Loucy (cell line): ENCODE data around the gene MEGF6.

Experiments used
- H2AFZ ChIP-seq: fragments of 200-600 bp; sonication (generic); 2 replicates; pipeline ENCODE4 v1.6.0; 2016; ENCODE audit warnings: antibody characterized with exemption, mild to moderate bottlenecking, low read length, moderate library complexity
- H3F3A ChIP-seq: fragments of 200-600 bp; 2 replicates; pipeline ENCODE4 v1.6.0; 2016; ENCODE audit warnings: antibody characterized with exemption, low read depth, mild to moderate bottlenecking
- H3K27me3 ChIP-seq: fragments of 200-600 bp; sonication (generic); 2 replicates; pipeline ENCODE4 v1.6.1; 2014; ENCODE audit warnings: low read length, mild to moderate bottlenecking; ENCODE audit not compliant: insufficient read depth, poor library complexity, severe bottlenecking
- H3K36me3 ChIP-seq: fragments of 200-600 bp; sonication (generic); 2 replicates; pipeline ENCODE4 v1.6.1; 2016; ENCODE audit warnings: low read length; ENCODE audit not compliant: insufficient read depth
- H3K4me1 ChIP-seq: fragments of 200-600 bp; sonication (generic); 2 replicates; pipeline ENCODE4 v1.5.1; 2014; ENCODE audit warnings: low read length, mild to moderate bottlenecking; ENCODE audit not compliant: insufficient read depth, poor library complexity, severe bottlenecking
- H3K4me2 ChIP-seq: fragments of 200-600 bp; sonication (generic); 2 replicates; pipeline ENCODE4 v1.6.0; 2014; ENCODE audit warnings: antibody characterized with exemption, low read length, low read depth, mild to moderate bottlenecking; ENCODE audit not compliant: poor library complexity, severe bottlenecking
- H3K4me3 ChIP-seq: fragments of 200-600 bp; sonication (generic); 2 replicates; pipeline ENCODE4 v1.5.1; 2014; ENCODE audit warnings: low read length, mild to moderate bottlenecking, mixed read lengths; ENCODE audit not compliant: poor library complexity, severe bottlenecking
- H3K79me2 ChIP-seq: fragments of 200-600 bp; sonication (generic); 2 replicates; pipeline ENCODE4 v1.6.1; 2014; ENCODE audit warnings: low read length; ENCODE audit not compliant: insufficient read depth
- H3K9ac ChIP-seq: fragments of 200-600 bp; sonication (generic); 2 replicates; pipeline ENCODE4 v1.6.0; 2014; ENCODE audit warnings: mild to moderate bottlenecking, low read depth, low read length, moderate library complexity; ENCODE audit not compliant: poor library complexity, severe bottlenecking
- H3K9me2 ChIP-seq: fragments of 200-600 bp; sonication (generic); replicated peaks from 2 replicates; pipeline ENCODE4 v1.6.1; 2016; ENCODE audit warnings: low read depth, low read length, mixed read lengths
- H3K9me3 ChIP-seq: fragments of 200-600 bp; sonication (generic); 2 replicates; pipeline ENCODE4 v1.6.1; 2014; ENCODE audit warnings: mild to moderate bottlenecking, antibody characterized with exemption, low read length, low read depth; ENCODE audit not compliant: insufficient read depth
- H4K20me1 ChIP-seq: fragments of 200-600 bp; sonication (generic); 2 replicates; pipeline ENCODE4 v1.6.0; 2014; ENCODE audit warnings: antibody characterized with exemption, low read length, mild to moderate bottlenecking; ENCODE audit not compliant: insufficient read depth, poor library complexity, severe bottlenecking
- CTCF ChIP-seq: fragments of 200-600 bp; sonication (generic); conservative IDR thresholded peaks from 2 replicates; pipeline ENCODE4 v1.5.1; 2014; ENCODE audit warnings: mild to moderate bottlenecking, antibody characterized with exemption, low read length
- EZH2phosphoT487 ChIP-seq: fragments of 200-600 bp; IDR thresholded peaks from 2 replicates; pipeline ENCODE4 v1.6.1; 2018; ENCODE audit warnings: antibody characterized with exemption, mild to moderate bottlenecking, moderate library complexity, borderline replicate concordance

Gene MEGF6

GRCh38 chr1:3498246-3498930, 112.9 kb downstream of the MEGF6 start:
- H3K79me2 ChIP-seq = no peaks in the 10 kb centered on the region
- H2AFZ ChIP-seq = no peak overlapping the region
- no peaks in the 10 kb centered on the region for H3K9me2 ChIP-seq
- no peaks in the 10 kb centered on the region for H3K36me3 ChIP-seq
- H3K4me1 ChIP-seq = no peaks in the 10 kb centered on the region
- H3K27me3 ChIP-seq = no peaks in the 10 kb centered on the region
- no peaks in the 10 kb centered on the region for H4K20me1 ChIP-seq
- H3K9me3 ChIP-seq = no peaks in the 10 kb centered on the region
- no peak overlapping the region for H3K4me3 ChIP-seq
- TF ChIP-seq CTCF (no peak), EZH2phosphoT487 (no peak)
- H3K9ac ChIP-seq = no peak overlapping the region
- no peak overlapping the region for H3K4me2 ChIP-seq
- no peaks in the 10 kb centered on the region for H3F3A ChIP-seq

GRCh38 chr1:3497521-3497920, 113.8 kb downstream of the MEGF6 start:
- H3K9me3 ChIP-seq = no peaks in the 10 kb centered on the region
- TF ChIP-seq EZH2phosphoT487 (no peak), CTCF (no peak)
- H3K9ac ChIP-seq = no peak overlapping the region
- H3K4me3 ChIP-seq = no peak overlapping the region
- no peaks in the 10 kb centered on the region for H3K27me3 ChIP-seq
- no peak overlapping the region for H2AFZ ChIP-seq
- no peaks in the 10 kb centered on the region for H3F3A ChIP-seq
- H3K36me3 ChIP-seq = no peaks in the 10 kb centered on the region
- H3K9me2 ChIP-seq = no peaks in the 10 kb centered on the region
- H3K79me2 ChIP-seq = no peaks in the 10 kb centered on the region
- no peaks in the 10 kb centered on the region for H3K4me1 ChIP-seq
- H3K4me2 ChIP-seq = no peak overlapping the region
- H4K20me1 ChIP-seq = no peaks in the 10 kb centered on the region

- no peaks in the 10 kb centered on the region for H3K79me2 ChIP-seq
- H2AFZ ChIP-seq = no peak overlapping the region
- H3K9me3 ChIP-seq = no peaks in the 10 kb centered on the region
- H3K4me1 ChIP-seq = no peaks in the 10 kb centered on the region
- no peak overlapping the region for H3K4me3 ChIP-seq
- no peak overlapping the region for H3K9ac ChIP-seq
- H3K4me2 ChIP-seq = no peak overlapping the region
- H3F3A ChIP-seq = no peaks in the 10 kb centered on the region
- H3K27me3 ChIP-seq = no peaks in the 10 kb centered on the region
- no peaks in the 10 kb centered on the region for H3K9me2 ChIP-seq
- no peaks in the 10 kb centered on the region for H4K20me1 ChIP-seq
- no peaks in the 10 kb centered on the region for H3K36me3 ChIP-seq
- TF ChIP-seq CTCF = no peak
These were observed 114.4 kb downstream of the MEGF6 start for GRCh38 chr1:3496916-3497315.
